ENCODE measurements around the gene MIOX.

DNA sequence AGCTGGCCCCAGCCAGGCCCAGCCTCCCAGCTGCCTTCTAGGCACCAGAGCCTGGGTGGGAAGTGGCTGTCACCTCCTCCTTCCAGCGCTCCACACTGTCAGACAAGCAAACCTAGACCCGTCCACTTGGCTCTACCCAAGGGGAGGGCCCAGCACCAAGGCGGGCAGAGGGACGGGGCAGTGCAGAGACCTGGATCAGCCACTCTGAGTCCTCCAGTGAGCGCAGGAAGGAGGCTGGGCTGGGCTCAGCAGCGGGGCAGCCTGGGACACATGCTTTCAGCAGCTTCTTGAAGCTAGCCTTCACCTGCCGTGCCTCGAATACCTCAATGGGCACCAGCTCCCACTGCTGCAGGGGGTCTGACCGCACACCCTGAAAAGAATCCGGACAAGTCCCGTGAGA lies 30.6 kb upstream of the MIOX start:
- TF ChIP-seq, protein P1, sequence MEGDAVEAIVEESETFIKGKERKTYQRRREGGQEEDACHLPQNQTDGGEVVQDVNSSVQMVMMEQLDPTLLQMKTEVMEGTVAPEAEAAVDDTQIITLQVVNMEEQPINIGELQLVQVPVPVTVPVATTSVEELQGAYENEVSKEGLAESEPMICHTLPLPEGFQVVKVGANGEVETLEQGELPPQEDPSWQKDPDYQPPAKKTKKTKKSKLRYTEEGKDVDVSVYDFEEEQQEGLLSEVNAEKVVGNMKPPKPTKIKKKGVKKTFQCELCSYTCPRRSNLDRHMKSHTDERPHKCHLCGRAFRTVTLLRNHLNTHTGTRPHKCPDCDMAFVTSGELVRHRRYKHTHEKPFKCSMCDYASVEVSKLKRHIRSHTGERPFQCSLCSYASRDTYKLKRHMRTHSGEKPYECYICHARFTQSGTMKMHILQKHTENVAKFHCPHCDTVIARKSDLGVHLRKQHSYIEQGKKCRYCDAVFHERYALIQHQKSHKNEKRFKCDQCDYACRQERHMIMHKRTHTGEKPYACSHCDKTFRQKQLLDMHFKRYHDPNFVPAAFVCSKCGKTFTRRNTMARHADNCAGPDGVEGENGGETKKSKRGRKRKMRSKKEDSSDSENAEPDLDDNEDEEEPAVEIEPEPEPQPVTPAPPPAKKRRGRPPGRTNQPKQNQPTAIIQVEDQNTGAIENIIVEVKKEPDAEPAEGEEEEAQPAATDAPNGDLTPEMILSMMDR (IDR thresholded peaks at IDR 0.05 in 4 of 5, conservative IDR thresholded peaks at IDR 0.05 in 1 of 5): no peak
- TF ChIP-seq POLR2A (IDR thresholded peaks at IDR 0.05): no peak
